K562 (cell line): ENCODE results near the gene KLHL18. TPM values are rescaled to one million over a fixed set of nuclear protein-coding genes. Genes with fewer than 3 reads are reported as not detected.

Experiments used
- BCOR ChIP-seq: fragments of 450-650 bp; IDR thresholded peaks from 2 replicates; pipeline ENCODE4 v1.6.1; 2016
- CAMTA2 ChIP-seq: fragments of 250-450 bp; sonication (Bioruptor Pico); conservative IDR thresholded peaks from 2 replicates; pipeline ENCODE4 v1.5.1; 2022
- CHD4 ChIP-seq: fragments of 200-600 bp; sonication (generic); IDR thresholded peaks from 3 replicates; pipeline ENCODE4 v1.6.1; 2012; ENCODE audit warnings: low read depth, mild to moderate bottlenecking, mixed read lengths, low read length, inconsistent platforms; ENCODE audit not compliant: insufficient read depth, insufficient replicate concordance, poor library complexity, severe bottlenecking
- DPF2 ChIP-seq: fragments of 450-650 bp; IDR thresholded peaks from 2 replicates; pipeline ENCODE4 v1.6.1; 2016
- EP300 ChIP-seq: IDR thresholded peaks from 2 replicates; pipeline ENCODE4 v1.6.1; 2012; ENCODE audit warnings: low read length, improper control_type of control experiment
- HDAC3 ChIP-seq: fragments of 450-650 bp; IDR thresholded peaks from 2 replicates; pipeline ENCODE4 v1.6.1; 2018; ENCODE audit warnings: borderline replicate concordance, mild to moderate bottlenecking, moderate library complexity; ENCODE audit not compliant: partially characterized antibody
- HMGXB4 ChIP-seq: sonication (generic); formaldehyde crosslinking; IDR thresholded peaks from 2 replicates; pipeline ENCODE4 v1.8.1; 2023; ENCODE audit warnings: mild to moderate bottlenecking, missing genetic modification reagents
- IFI16 ChIP-seq: fragments of 250-450 bp; sonication (Bioruptor Pico); IDR thresholded peaks from 2 replicates; pipeline ENCODE4 v2.1.2; 2022; ENCODE audit warnings: mild to moderate bottlenecking, inconsistent platforms
- JUN ChIP-seq, 2 experiments: sonication (generic) in 1 of 2; formaldehyde crosslinking in 1 of 2; IDR thresholded peaks; 2 replicates each; pipeline versions ENCODE4 v1.6.1 to v1.8.0; 2012 to 2022; ENCODE audit warnings: borderline replicate concordance in 2 of 2, mild to moderate bottlenecking in 2 of 2, improper control_type of control experiment in 1 of 2, low read depth in 1 of 2, low read length in 1 of 2, missing genetic modification reagents in 1 of 2
- KDM1A ChIP-seq, 2 experiments: fragments of 450-650 bp; IDR thresholded peaks; 2 replicates each; pipeline ENCODE4 v1.6.1; 2016; ENCODE audit warnings: mild to moderate bottlenecking in 2 of 2
- MBD2 ChIP-seq: sonication (generic); IDR thresholded peaks from 2 replicates; pipeline ENCODE4 v1.6.1; 2016; ENCODE audit warnings: low read depth, borderline replicate concordance
- MCM3 ChIP-seq: fragments of 450-650 bp; IDR thresholded peaks from 2 replicates; pipeline ENCODE4 v1.6.1; 2016
- MTA3 ChIP-seq: fragments of 450-650 bp; formaldehyde crosslinking; IDR thresholded peaks from 2 replicates; pipeline ENCODE4 v1.6.1; 2017; ENCODE audit warnings: mild to moderate bottlenecking, borderline replicate concordance
- NFATC3 ChIP-seq: fragments of 450-650 bp; IDR thresholded peaks from 2 replicates; pipeline ENCODE4 v1.6.1; 2017; ENCODE audit warnings: mild to moderate bottlenecking
- RBFOX2 ChIP-seq: fragments of 200-400 bp; formaldehyde crosslinking; IDR thresholded peaks from 2 replicates; pipeline ENCODE4 v1.6.1; 2017; ENCODE audit warnings: low read depth, mild to moderate bottlenecking, low read length, moderate library complexity
- SMARCA4 ChIP-seq: fragments of 450-650 bp; IDR thresholded peaks from 2 replicates; pipeline ENCODE4 v1.6.1; 2016
- TAL1 ChIP-seq: fragments of 450-650 bp; IDR thresholded peaks from 2 replicates; pipeline ENCODE4 v1.6.1; 2016; ENCODE audit warnings: mild to moderate bottlenecking
- XRCC3 ChIP-seq: fragments of 450-650 bp; IDR thresholded peaks from 2 replicates; pipeline ENCODE4 v1.6.1; 2017; ENCODE audit warnings: mild to moderate bottlenecking, moderate library complexity
- ZMIZ1 ChIP-seq, 2 experiments: fragments of 150-350 bp in 1 of 2; IDR thresholded peaks; 2 replicates each; pipeline ENCODE4 v1.6.1; 2012 to 2016; ENCODE audit warnings: low read depth in 2 of 2, low read length in 2 of 2, mild to moderate bottlenecking in 1 of 2, moderate library complexity in 1 of 2
- ZNF217 ChIP-seq: sonication (generic); formaldehyde crosslinking; IDR thresholded peaks from 2 replicates; pipeline ENCODE4 v1.8.0; 2022; ENCODE audit warnings: mild to moderate bottlenecking, missing genetic modification reagents
- ZNF507 ChIP-seq: conservative IDR thresholded peaks from 2 replicates; pipeline ENCODE4 v1.6.1; 2017; ENCODE audit warnings: missing genetic modification characterization, missing compliant biosample characterization
- ZNF551 ChIP-seq: fragments of 250-450 bp; sonication (Bioruptor Pico); IDR thresholded peaks from 2 replicates; pipeline ENCODE4 v1.5.0; 2021; ENCODE audit warnings: mild to moderate bottlenecking, moderate library complexity
- ZNF766 ChIP-seq: fragments of 200-800 bp; sonication (Bioruptor generic); conservative IDR thresholded peaks from 2 replicates; pipeline ENCODE4 v1.6.1; 2016; ENCODE audit warnings: missing genetic modification characterization, missing compliant biosample characterization
- polyA plus RNA-seq, 8 experiments: library from polyadenylated mRNA; depleted of rRNA in 4 of 8; stranded (reverse) in 5 of 8; unstranded in 3 of 8; fragments of >200 nt; fragmentation: Nextera tagmentation in 2 of 8; fragmentation: Illumina TruSeq in 1 of 8; extraction: Ambion mirVana in 2 of 8; extraction: Trizol in 1 of 8; gene quantifications; 2 replicates each; pipeline versions ENCODE4 v1.2.1 to v1.2.3, GENCODE V29; 2011 to 2014; ENCODE audit warnings: inconsistent platforms in 1 of 8, missing spikeins in 1 of 8
- total RNA-seq, 7 experiments: library from RNA; depleted of rRNA in 6 of 7; stranded (reverse); fragments of >200 nt in 6 of 7; fragmentation: Illumina TruSeq in 2 of 7; extraction: Trizol in 2 of 7; gene quantifications; 2 replicates each; pipeline versions ENCODE4 v1.2.1 to v1.2.3, GENCODE V29; 2011 to 2021; ENCODE audit warnings: low replicate concordance in 1 of 7
- TF ChIP-seq, protein P1 (sequence below): fragments of 450-650 bp; IDR thresholded peaks from 2 replicates; pipeline ENCODE4 v1.6.1; 2014; ENCODE audit warnings: low read depth, mild to moderate bottlenecking, moderate library complexity, borderline replicate concordance

The KLHL18 gene
- total and polyA plus RNA-seq, 9 of the 15 experiments (the other 6 are each of a cell fraction or from before 2014, with no cell fraction given): 26.7 to 97.5 (median 48.7) TPM

- TF ChIP-seq HMGXB4 (CRISPR knock-in tag): no peak
- TF ChIP-seq HDAC3: peak; percentile 57
- no peak for TF ChIP-seq ZNF507
- TF ChIP-seq JUN (IDR thresholded peaks at IDR 0.05; ENCODE audit: borderline replicate concordance, low read depth, low read length): no peak
- no peak for TF ChIP-seq JUN (CRISPR knock-in tag; IDR thresholded peaks at IDR 0.05; ENCODE audit: borderline replicate concordance)
- 0 out of 2 replicates have a peak, but pooled peaks have one; percentile 37 for TF ChIP-seq NFATC3
- peak; percentile 96 for TF ChIP-seq TAL1
- no peak for TF ChIP-seq IFI16 (CRISPR knock-in tag)
- no peak for TF ChIP-seq ZNF217 (CRISPR knock-in tag)
- TF ChIP-seq ZMIZ1 (IDR thresholded peaks at IDR 0.05; ENCODE audit: low read depth in 2 of 2, low read length in 2 of 2): 0 out of 4 replicates have a peak, but pooled peaks of 1 of the 2 experiments have one; percentile 43
- TF ChIP-seq SMARCA4: peak; percentile 95; the same call in 1 of the 2 replicates
- peak; percentile 90 for TF ChIP-seq ZNF766 (CRISPR knock-in tag)
- peak; percentile 90; the same call in 1 of the 2 replicates for TF ChIP-seq MTA3
- TF ChIP-seq MCM3: no peak
- no peak for TF ChIP-seq ZNF551 (CRISPR knock-in tag)
- TF ChIP-seq, protein P1, sequence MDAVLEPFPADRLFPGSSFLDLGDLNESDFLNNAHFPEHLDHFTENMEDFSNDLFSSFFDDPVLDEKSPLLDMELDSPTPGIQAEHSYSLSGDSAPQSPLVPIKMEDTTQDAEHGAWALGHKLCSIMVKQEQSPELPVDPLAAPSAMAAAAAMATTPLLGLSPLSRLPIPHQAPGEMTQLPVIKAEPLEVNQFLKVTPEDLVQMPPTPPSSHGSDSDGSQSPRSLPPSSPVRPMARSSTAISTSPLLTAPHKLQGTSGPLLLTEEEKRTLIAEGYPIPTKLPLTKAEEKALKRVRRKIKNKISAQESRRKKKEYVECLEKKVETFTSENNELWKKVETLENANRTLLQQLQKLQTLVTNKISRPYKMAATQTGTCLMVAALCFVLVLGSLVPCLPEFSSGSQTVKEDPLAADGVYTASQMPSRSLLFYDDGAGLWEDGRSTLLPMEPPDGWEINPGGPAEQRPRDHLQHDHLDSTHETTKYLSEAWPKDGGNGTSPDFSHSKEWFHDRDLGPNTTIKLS: peak; percentile 26; the same call in 1 of the 2 replicates
- 0 out of 2 replicates have a peak, but pooled peaks have one; percentile 15 for TF ChIP-seq BCOR
- TF ChIP-seq MBD2: peak; percentile 51
- TF ChIP-seq CHD4: no peak
- no peak for TF ChIP-seq XRCC3
- peak; percentile 84 for TF ChIP-seq EP300
- TF ChIP-seq CAMTA2: no peak
- TF ChIP-seq RBFOX2: no peak
- peak; percentile 88 for TF ChIP-seq DPF2
- TF ChIP-seq KDM1A (IDR thresholded peaks at IDR 0.05): peak; percentile 29 to 58; a peak in 1 of 4 replicates
These were observed 64.6 kb downstream of the KLHL18 start (continued) for GRCh38 chr3:47347217-47347801.
